ENCODE results near the gene PKN2.

DNA sequence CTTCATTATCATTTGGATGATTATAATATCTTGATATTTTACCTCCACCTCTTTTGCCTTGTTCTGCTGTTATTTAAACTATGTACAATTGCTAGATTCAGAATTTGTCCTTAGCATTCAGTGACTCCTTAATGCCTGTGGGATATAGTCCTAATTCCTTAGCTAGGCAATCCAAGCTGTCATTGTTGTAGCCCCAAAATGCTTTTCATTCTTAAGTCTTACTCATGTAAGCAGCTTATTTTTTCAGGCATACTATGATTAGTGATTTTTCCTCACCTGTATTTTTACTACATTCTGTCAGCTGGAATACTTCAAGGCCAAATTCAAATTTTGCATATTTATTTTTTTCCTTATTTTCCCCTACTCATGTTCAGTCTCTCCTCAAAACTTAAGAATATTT, 13.4 kb downstream of the PKN2 start:
- no peak for TF ChIP-seq EP300 (IDR thresholded peaks at IDR 0.05)
- no peak for TF ChIP-seq POLR2A (IDR thresholded peaks at IDR 0.05)
- no peak for TF ChIP-seq POLR2AphosphoS5 (IDR thresholded peaks at IDR 0.05)

Data from gastroesophageal sphincter (tissue), 2 donors.